HT-29 (cell line): ENCODE measurements around the gene L3MBTL4. TPM values are rescaled to one million over a fixed set of nuclear protein-coding genes. Genes with fewer than 3 reads are reported as not detected.
"Not testable (repeated sequence)": the region's sequence is repeated elsewhere in the genome, so short reads cannot be mapped to it uniquely, and the experiment has no call there.

ENCODE experiments used
- DNase-seq: peaks from one replicate; pipeline ENCODE4 v3.0.0-alpha.2; 2015; ENCODE audit warnings: low spot score
- total RNA-seq: library from RNA; depleted of rRNA; stranded (reverse); fragments of >200 nt; shearing (Covaris generic); gene quantifications from 2 replicates; pipeline ENCODE4 v1.2.3, GENCODE V29; 2014

Gene L3MBTL4
- total RNA-seq, 1 experiment from 2014 or later, result not detected

DNA sequence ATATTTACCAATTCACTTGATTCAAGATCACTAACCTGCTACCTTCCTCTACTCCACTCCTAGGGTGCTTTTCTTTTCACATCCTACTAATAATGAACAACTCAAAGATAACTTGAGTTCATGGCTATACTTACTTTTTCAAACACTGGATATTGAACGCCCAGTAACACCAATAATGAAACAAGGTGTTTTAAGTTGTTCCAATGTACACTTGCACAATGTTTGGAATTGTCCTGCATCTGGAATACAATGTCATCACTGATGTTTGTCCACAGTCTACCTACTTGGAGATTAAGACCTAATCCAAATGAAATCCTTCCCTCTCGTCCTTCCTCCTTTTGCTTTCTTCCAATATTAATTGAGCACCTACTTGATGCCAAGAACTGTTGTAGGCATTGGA lies 301.1 kb downstream of the L3MBTL4 start:
- no peak for DNase-seq

DNA sequence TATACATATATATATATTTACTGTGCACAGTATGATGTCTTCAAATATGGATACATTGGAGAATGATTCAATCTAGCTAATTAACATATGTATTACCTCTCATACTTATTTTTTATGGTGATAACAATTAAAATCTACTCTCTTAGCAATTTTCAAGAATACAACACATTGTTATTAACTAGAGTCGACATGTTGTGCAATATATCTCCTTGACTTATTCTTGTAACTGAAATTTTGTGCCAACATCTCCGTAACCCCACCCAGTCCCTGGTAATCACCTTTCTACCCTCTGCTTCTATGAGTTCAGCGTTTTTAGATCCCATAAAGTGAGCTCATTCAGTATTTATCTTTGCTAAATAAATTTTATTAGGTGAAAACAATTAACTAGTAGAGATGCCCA lies 303.0 kb downstream of the L3MBTL4 start:
- DNase-seq, result no peak

DNA sequence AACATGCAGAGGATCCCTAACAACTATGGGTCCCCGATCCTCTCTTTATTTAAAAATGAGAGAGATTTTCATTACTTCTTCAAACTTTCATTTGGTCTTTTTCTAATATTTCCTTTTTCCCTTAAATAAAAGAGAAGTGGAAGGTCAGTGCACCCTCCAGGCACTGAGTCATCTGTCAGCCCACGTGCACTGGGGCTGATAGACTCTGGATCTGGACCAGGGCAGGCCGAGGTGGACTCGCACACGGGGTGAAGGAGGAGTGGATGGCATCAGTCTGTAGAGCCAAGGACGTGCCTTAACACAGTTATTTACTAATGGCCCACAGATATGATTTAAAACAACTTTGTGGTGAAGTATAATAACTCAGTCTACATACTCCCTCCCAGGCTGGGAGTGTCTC lies 305.0 kb downstream of the L3MBTL4 start:
- no peak for DNase-seq

DNA sequence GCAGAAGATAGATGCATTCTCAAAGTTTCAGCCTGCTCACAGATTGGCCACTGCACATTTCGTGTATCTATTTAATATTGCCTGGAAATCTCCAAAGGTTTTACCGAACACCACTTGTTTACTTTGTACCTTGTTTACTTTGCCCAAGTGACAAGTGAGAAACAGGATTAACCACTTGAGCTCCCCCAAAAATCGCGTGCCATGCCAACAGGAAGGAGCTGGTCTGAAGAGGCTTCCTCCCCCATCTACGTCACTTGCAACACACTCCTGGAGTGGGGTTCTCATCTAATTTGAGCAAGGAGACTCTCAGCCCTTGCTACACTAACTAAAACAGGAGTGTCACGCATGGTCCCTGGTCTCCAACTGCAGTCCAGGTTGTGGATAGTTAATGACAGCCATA lies 306.9 kb downstream of the L3MBTL4 start:
- DNase-seq, result no peak

DNA sequence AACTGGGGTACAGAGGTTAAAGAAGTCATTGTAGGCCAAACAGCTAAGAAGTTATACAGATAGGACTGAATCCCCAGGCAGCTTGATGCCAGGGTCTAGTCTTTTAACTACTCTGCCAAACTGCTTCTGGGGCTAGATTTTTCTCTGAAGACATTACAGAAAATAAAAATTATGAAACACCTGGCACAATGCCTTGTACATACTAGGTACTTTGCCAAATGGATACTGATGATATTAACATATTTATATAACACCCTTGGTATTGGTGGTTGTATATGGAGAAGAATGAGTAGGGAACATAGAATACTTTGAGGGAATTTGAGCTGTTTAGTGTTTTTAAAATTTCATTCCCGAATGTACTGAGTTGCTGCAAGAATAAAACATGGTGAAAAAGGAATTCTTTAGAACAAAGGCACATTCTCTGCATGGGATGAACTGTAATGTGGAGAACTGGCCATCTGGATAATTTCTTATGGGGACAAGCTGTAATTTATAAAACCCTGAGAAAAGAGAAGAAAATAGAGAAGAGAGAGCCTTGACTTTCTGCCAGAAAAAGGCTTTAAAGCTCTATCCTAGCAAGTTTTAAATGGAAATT lies 308.5 kb downstream of the L3MBTL4 start:
- no peak for DNase-seq

DNA sequence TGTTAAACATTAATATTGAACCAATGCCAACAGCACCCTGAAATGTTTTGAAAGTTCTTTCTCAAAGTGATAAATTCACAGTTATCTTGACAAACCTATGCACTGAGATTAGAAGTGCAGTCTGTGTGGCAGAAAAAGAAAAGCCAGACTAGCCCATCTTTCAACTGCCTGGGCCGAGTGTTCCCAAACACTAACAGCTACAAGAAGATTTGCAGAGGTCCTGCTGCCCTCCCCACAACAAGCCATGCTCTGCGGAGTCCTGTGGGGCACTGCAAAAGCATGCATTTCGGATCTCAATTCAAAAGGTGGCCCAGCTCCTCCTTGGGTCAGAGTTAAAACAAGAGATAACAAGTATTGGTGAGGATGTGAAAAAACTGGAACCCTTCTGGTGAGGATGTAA lies 311.0 kb downstream of the L3MBTL4 start:
- no peak for DNase-seq

DNA sequence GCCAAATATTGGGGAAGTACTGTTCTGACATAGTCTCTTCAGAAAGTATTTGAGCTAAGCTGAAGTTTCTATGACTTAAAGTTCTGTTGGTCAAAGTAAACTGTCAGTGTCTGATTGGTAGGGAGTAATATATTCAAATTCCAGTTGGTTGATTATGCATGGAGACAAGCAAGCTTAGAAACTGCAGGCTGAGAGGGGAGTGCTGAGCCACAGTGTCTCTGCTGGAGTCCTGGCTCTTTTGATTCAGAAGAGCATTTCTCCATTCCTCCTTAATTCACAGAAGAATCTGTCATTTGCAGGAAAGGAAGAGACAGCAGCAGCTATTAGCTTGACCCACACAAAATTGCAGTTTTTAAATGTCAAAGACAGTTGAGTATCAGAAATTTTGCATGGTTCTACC lies 318.0 kb downstream of the L3MBTL4 start:
- DNase-seq, result no peak

DNA sequence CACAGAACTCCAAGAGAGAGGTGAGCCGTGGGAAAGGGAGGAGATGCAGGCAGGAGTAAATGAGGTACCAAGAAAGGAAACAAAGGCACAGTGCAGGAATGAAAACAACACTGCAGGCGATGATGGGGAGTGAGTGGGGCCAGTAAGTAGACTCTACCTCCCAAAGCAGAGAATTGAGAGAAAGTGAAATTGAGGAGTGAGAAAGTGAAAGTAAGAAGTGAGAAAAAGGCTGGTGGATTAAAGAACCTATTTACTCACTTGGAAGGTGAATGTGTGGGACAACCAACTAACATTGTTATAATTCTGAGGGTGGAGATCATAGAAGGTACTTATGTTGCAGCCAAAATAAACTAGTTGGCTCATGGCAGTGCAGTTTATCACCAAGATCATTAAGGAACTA lies 326.3 kb downstream of the L3MBTL4 start:
- DNase-seq, result no peak

DNA sequence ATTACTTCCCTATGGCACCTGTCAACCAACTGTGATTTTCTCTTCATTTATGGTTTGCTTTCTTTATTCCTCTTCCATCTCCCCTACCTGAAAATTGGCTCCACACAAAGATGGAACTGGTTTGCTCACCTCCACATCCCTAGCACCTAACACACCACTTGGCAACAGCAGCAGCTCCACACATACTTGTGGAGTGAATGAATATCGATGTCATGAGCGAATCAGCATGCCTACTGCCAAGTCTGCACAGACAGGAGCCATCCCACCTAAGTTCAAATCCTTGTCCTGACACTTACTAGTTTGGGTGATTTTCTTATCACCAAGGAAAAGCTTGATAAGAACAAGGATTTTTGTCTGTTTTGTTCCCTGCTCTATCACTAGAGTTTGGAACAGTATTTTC lies 328.0 kb downstream of the L3MBTL4 start:
- no peak for DNase-seq

DNA sequence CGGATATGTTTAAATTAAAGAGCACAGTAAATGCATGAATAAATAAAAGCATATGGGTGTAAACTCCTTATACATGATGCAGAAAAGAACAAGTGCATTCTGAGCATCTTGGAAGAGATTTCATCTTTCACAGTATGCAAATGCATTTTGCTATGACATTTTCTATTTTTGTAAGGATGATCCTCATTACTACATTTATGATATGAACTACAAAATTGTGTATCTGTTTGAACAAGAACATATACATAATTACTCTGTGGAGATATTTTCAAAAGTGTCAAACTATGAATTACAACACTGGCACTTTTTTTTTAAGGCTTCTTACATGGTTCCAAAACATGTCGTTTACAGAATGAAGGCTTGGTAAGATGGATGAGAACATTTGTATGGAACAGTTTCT lies 335.3 kb downstream of the L3MBTL4 start:
- DNase-seq, result no peak

DNA sequence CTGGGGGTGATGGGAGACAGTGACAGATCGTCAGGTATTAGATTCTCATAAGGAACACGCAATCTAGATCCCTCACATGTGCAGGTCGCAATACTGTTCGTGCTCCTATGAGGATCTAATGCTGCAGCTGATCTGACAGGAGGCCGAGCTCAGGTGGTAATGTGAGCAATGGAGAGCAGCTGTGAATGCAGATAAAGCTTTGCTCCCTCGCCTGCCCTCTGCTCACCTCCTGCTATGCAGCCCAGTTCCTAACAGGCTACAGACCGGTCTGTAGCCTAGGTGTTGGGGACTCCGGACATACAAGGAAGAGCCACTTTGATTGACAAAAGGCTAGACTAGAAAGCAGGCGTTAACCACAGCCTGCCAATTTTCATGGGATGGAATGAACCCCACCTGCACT lies 335.8 kb downstream of the L3MBTL4 start:
- no peak for DNase-seq

DNA sequence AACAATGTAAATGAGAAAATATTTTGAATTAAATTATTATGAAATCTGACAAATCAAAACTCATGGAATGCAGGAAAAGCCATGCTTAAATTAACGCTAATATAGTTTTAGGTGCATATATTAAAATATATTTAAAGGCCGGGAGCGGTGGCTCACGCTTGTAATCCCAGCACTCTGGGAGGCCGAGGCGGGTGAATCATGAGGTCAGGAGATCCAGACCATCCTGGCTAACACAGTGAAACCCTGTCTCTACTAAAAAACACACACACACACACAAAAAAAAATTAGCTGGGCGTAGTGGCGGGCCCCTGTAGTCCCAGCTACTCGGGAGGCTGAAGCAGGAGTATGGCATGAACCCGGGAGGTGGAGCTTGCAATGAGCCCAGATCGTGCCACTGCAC lies 342.3 kb downstream of the L3MBTL4 start:
- not testable (repeated sequence) for DNase-seq

DNA sequence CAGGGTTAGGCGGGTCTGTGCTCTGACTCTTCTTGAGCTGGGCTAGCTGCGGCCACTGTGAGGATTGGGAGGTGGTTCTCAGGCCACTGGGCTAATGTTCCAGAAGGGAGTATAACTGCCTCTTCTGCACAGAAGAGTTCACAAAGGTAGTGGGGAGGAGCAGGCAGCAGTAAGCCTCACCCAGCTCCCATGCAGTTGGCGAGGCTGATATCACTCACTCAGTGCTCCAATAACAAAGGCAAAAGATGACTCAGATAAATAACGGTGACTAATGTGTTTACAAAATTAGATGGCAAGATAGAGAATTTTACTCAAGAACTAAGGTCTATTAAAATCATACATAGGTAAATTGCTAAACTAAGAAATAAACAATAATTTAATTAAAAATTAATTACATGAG lies 345.2 kb downstream of the L3MBTL4 start:
- DNase-seq, result no peak

DNA sequence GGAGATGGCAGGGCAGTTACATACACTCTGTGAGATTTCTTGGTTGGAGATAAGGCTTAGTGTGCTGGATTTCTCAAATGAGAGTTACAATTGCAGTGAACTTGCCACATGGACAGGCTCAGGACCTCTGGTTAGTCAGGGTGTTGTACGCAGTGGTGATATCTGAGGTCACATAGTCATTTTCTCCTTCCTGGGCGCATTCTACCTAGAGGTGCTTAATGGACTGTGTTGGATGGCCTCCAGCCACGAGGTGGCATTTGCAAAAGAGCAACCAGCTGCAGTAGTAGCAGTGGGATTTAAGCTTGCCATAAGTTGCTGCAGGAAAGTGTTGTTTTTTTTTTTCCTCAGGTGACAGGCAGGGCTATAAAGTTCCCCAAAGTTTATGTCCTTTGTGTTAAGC lies 345.6 kb downstream of the L3MBTL4 start:
- no peak for DNase-seq

DNA sequence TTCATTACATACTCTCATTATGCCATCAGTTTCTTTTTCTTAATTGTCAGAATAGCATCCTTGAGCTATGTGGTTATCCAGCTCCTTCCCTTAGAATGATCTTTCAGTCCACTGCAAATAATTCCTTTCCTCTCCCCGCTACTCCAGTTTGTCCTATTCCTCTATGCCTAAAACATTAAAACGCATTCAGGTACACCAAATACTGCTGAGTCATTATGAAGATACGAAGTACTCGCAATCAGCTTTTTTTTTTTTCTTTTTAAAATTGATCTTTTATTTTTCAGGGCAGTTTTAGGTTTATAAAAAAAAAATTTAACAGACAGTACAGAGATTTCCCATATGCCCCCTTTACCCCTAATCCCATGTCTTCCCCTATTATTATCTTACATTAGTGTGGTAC lies 354.6 kb downstream of the L3MBTL4 start:
- no peak for DNase-seq

DNA sequence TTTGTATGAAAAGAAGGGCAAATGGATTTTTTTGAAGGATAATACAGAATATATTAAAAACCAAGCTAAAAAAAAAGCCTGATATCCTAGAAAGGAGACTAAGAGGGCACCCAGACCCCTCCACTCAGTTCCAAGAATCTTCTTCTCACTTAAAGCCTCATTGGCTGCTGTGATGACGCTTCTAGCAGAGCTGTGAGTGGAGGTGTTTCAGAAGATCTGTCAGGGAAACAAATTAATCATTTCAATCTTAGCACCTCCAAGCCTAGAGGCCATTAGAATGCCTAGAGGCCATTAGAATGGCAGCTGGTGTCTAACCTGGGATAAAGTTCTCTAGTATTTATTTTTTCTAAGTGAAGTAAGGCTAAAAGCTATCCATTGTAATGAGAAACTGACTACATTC lies 355.2 kb downstream of the L3MBTL4 start:
- DNase-seq, result no peak

DNA sequence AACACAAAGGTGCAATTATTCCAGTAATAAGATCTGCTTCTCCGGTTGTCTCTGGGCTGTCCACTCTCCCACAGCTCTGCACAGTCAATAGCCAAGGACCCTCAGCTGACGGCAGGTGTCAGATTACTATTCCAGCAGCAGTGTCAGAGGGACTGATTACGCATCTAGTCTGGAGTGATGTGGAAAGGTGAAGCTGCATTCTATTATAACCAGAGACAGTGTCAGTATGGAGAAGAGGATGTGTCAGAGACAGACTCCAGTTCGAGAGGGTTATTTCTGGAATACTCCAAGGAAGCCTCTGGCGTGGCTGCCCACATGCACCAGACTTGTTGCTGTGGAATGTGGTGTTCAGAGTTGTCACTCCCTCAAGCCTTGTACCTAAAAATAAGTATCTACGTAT lies 355.8 kb downstream of the L3MBTL4 start:
- no peak for DNase-seq

DNA sequence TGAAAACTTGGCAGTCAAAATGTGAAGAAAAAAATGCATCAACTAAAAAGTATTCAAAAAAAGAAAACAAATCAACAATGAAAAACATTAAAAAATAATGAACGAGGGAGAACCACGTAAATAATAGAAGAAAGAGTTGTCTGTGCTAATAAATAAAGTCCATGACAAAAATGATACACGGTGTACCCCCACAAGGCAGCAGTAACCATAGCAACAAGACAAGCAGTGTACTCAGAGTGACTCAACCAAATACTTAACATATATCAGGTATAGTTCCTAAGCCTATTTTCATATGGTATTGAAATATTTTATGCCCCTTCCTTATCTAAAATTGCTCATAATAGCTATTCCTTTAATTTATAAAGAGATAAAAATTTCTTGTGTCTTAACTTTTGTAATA lies 357.1 kb downstream of the L3MBTL4 start:
- DNase-seq, result no peak

DNA sequence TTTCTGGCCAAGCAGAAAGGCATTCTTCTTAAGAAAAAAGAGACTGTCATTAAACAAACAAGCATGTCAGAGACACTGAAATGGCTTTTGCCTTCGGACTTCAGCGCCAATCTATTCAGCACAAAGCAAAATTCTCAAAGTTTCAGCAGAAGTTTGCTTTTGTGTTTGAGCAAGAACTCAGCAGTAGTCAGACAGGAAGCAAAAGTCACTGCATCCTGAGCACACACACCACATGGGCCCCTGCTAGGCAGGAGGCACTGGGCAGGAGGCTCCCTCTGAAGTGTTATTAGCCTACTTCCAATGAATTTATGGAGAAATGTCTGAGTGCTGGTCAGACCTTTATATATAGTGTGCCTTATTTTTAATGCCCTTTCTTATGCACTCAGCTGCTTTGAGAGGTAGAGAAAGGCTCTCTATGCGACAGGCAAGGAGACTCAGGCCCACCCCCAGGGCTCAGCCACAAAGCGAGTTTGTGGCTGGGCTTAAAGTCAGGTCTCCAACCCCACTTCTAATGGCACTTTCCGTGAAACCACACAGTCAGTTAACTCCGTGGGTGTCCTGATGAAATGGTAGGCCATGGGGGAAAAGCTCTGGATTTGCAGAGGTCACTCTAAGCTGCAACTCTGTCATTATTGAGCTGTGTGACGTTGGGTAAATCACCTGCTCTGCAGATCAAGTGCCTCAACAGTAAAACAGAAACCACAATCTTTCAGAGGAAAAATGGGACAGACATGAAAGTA lies 358.4 kb downstream of the L3MBTL4 start:
- no peak for DNase-seq

DNA sequence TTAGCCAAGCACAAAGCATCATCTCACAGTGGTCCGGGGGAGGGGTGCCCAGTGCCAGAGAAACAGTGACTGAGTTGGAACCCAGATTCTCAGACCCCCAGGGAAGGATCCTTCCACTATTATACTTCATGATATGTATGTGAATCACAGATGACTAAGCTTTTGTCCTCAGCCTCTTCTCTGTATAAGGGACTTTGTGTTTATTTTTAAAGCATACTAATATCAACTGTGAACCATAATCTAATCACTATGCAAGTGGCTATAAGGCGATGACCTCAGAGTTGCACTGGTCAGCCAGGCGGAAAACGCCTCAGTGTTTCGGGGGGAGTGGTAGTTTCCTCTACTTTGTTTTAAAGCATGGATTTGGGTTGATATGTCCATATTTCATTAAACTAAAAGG lies 359.0 kb downstream of the L3MBTL4 start:
- no peak for DNase-seq

DNA sequence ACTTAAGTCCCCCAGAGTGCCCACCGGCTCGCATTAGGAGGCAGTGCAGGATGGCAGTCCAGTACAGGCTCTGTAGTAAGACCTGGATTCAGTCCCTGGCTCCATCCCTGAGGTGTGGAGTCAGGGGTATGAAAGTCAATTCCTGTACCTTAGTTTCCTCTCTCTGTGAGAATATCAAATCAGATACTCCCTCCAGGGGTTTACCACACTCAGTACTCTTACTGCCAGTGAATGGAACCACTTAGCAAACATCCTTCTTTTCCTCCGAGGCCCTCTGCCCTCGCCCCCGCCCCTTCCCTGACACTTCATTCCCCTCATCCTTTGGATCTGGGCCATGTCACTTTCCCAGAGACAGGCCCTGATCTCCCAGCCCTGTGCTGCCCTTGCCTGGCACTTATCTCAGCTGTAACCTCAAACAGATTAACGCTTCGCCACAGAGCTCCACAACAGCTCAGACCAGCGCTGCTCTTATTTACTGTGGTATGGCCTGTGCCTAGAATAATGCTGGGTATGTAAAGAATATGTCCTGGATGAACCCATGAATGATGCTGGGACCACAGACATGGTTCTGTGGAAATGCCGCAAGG lies 360.4 kb downstream of the L3MBTL4 start:
- DNase-seq, result no peak

DNA sequence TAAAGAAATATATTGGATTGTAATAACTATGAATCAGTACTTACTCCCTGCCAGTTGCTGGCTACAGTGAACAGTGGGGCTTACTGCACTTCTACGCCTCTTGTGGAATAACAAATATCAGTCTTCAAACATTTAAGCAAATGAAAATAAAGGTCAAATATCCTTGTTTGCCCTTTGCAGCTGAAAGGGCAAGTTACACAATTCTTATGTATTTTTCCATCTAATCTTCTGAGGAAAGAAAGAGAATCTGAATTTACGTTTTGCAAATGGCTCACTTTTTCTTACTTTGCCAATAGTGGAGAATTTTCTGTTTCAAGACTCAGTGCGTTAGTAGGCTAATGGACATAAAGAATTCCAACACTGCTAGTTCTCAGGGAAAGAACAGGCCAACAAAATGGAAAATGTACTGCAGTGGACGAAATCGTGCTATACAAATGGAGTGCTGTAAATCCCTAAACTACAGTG lies 362.2 kb downstream of the L3MBTL4 start:
- no peak for DNase-seq

DNA sequence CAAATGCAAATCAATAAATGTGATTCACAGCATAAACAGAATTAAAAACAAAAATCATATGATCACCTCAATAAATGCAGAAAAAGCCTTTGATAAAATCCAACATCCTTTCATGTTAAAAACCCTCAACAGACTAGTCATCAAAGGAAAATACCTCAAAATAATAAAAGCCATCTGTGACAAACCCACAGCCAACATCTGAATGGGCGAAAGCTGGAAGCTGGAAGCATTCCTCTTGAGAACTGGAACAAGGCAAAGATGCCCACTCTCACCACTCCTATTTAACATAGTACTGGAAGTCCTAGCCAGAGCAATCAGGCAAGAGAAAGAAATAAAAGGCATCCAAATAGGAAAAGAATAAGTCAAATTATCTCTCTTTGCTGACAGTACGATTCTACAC lies 367.1 kb downstream of the L3MBTL4 start:
- not testable (repeated sequence) for DNase-seq
